IPS DF 6.9 (cell line): Measurements from ENCODE around the gene HDAC10.
A peak's percentile ranks its signal among the peaks of the same experiment; 100 is the strongest.

ENCODE experiments used
- DNase-seq: peaks from one replicate; pipeline ENCODE4 v3.0.0-alpha.2; 2013; ENCODE audit warnings: low read depth, low spot score
- H3K27ac ChIP-seq: one replicate; pipeline ENCODE4 v1.5.1; 2013; ENCODE audit warnings: low read length, control low read depth
- H3K27me3 ChIP-seq: 2 replicates; pipeline ENCODE4 v1.6.1; 2013; ENCODE audit warnings: mild to moderate bottlenecking, low read length; ENCODE audit not compliant: control insufficient read depth, insufficient read depth
- H3K36me3 ChIP-seq: 2 replicates; pipeline ENCODE4 v1.6.1; 2013; ENCODE audit warnings: low read length; ENCODE audit not compliant: control insufficient read depth, insufficient read depth
- H3K4me1 ChIP-seq: 2 replicates; pipeline ENCODE4 v1.6.1; 2013; ENCODE audit warnings: low read length; ENCODE audit not compliant: control insufficient read depth, insufficient read depth
- H3K4me3 ChIP-seq: 2 replicates; pipeline ENCODE4 v1.5.1; 2013; ENCODE audit warnings: mild to moderate bottlenecking, low read length
- H3K9me3 ChIP-seq: 2 replicates; pipeline ENCODE4 v1.6.1; 2013; ENCODE audit warnings: low read length, inconsistent platforms; ENCODE audit not compliant: control insufficient read depth, insufficient read depth
- WGBS: extraction: QIAGEN DNeasy Blood & Tissue Kit; methylation state at CpG from one replicate; pipeline ENCODE4 v1.1.7; 2013; ENCODE audit warnings: mixed read lengths, missing lambda C conversion rate; ENCODE audit not compliant: insufficient read length, insufficient coverage; 5-methylcytosine and 5-hydroxymethylcytosine counted together

The HDAC10 gene

GRCh38 chr22:50253941-50254340 is 2.9 kb upstream of the HDAC10 start:
- no peak overlapping the region for H3K4me3 ChIP-seq
- no CpG with 5 or more reads among the region's 8 CpGs for WGBS
- H3K4me1 ChIP-seq: peaks cover 5% of the 10 kb centered on the region; the same call in 1 of the 2 replicates
- no peaks in the 10 kb centered on the region for H3K27me3 ChIP-seq
- H3K9me3 ChIP-seq: no peaks in the 10 kb centered on the region
- H3K27ac ChIP-seq: no peak overlapping the region
- DNase-seq: no peak
- peaks cover 4% of the 10 kb centered on the region; the same call in 1 of the 2 replicates for H3K36me3 ChIP-seq

GRCh38 chr22:50253046-50253915 is 2.2 kb upstream of the HDAC10 start:
- Histone ChIP-seq H3K4me1 (peaks cover 5% of the 10 kb centered on the region; the same call in 1 of the 2 replicates), H3K27ac (no peak overlapping the region), H3K4me3 (no peak overlapping the region), H3K36me3 (peaks cover 4% of the 10 kb centered on the region; the same call in 1 of the 2 replicates), H3K9me3 (no peaks in the 10 kb centered on the region), H3K27me3 (no peaks in the 10 kb centered on the region)
- DNase-seq: no peak
- WGBS: no CpG with 5 or more reads among the region's 22 CpGs

- no CpG with 5 or more reads among the region's 25 CpGs for WGBS
- Histone ChIP-seq H3K36me3 (peaks cover 3% of the 10 kb centered on the region; the same call in 1 of the 2 replicates), H3K4me1 (peaks cover 6% of the 10 kb centered on the region; the same call in 1 of the 2 replicates), H3K27me3 (no peaks in the 10 kb centered on the region), H3K9me3 (no peaks in the 10 kb centered on the region), H3K27ac (no peak overlapping the region), H3K4me3 (no peak overlapping the region)
- no peak for DNase-seq
Observed at GRCh38 chr22:50252082-50253045, 1.3 kb upstream of the HDAC10 start.

GRCh38 chr22:50251477-50252081 is 514 bp upstream of the HDAC10 start:
- WGBS: no CpG with 5 or more reads among the region's 36 CpGs

GRCh38 chr22:50250249-50250554 is 863 bp downstream of the HDAC10 start:
- WGBS: no CpG with 5 or more reads among the region's 11 CpGs
- H3K4me3 ChIP-seq: 0 out of 2 replicates have a peak overlapping the region, but pooled peaks have one; percentile 2
- H3K9me3 ChIP-seq: no peaks in the 10 kb centered on the region
- peaks cover 3% of the 10 kb centered on the region; the same call in 1 of the 2 replicates for H3K36me3 ChIP-seq
- no peak for DNase-seq
- H3K27ac ChIP-seq: no peak overlapping the region
- H3K4me1 ChIP-seq: peaks cover 6% of the 10 kb centered on the region; the same call in 1 of the 2 replicates
- no peaks in the 10 kb centered on the region for H3K27me3 ChIP-seq

More at GRCh38 chr22:50251477-50252081, 514 bp upstream of the HDAC10 start:
- no peaks in the 10 kb centered on the region for H3K27me3 ChIP-seq
- H3K4me3 ChIP-seq: peak overlapping the region; percentile 78; the same call in 1 of the 2 replicates
- H3K27ac ChIP-seq: no peak overlapping the region
- peaks cover 6% of the 10 kb centered on the region; the same call in 1 of the 2 replicates for H3K4me1 ChIP-seq
- H3K9me3 ChIP-seq: no peaks in the 10 kb centered on the region
- H3K36me3 ChIP-seq: peaks cover 2% of the 10 kb centered on the region; the same call in 1 of the 2 replicates
- no peak for DNase-seq

- H3K27me3 ChIP-seq: no peaks in the 10 kb centered on the region
- H3K4me3 ChIP-seq: 0 out of 2 replicates have a peak overlapping the region, but pooled peaks have one; percentile 2
- H3K4me1 ChIP-seq: peaks cover 6% of the 10 kb centered on the region; the same call in 1 of the 2 replicates
- no peaks in the 10 kb centered on the region for H3K9me3 ChIP-seq
- no CpG with 5 or more reads among the region's 32 CpGs for WGBS
- no peak for DNase-seq
- H3K27ac ChIP-seq: no peak overlapping the region
- peaks cover 3% of the 10 kb centered on the region; the same call in 1 of the 2 replicates for H3K36me3 ChIP-seq
Observed at GRCh38 chr22:50249341-50250248, 1.5 kb downstream of the HDAC10 start.

GRCh38 chr22:50248196-50249081 is 2.6 kb downstream of the HDAC10 start:
- DNase-seq: no peak
- H3K27ac ChIP-seq: no peak overlapping the region
- peaks cover 6% of the 10 kb centered on the region for H3K4me1 ChIP-seq
- H3K36me3 ChIP-seq: peaks cover 3% of the 10 kb centered on the region; the same call in 1 of the 2 replicates
- H3K9me3 ChIP-seq: no peaks in the 10 kb centered on the region
- H3K27me3 ChIP-seq: no peaks in the 10 kb centered on the region
- no peak overlapping the region for H3K4me3 ChIP-seq
- WGBS: no CpG with 5 or more reads among the region's 29 CpGs

- no peaks in the 10 kb centered on the region for H3K27me3 ChIP-seq
- peaks cover 6% of the 10 kb centered on the region for H3K4me1 ChIP-seq
- WGBS: no CpG with 5 or more reads among the region's 16 CpGs
- H3K36me3 ChIP-seq: peaks cover 3% of the 10 kb centered on the region; the same call in 1 of the 2 replicates
- DNase-seq: no peak
- H3K9me3 ChIP-seq: no peaks in the 10 kb centered on the region
- no peak overlapping the region for H3K27ac ChIP-seq
- no peak overlapping the region for H3K4me3 ChIP-seq
Observed at GRCh38 chr22:50247748-50248147, 3.3 kb downstream of the HDAC10 start.
